Measurements from ENCODE around the gene NR2F1. TPM values are rescaled to one million over a fixed set of nuclear protein-coding genes. Genes with fewer than 3 reads are reported as not detected.

The NR2F1 gene
- total RNA-seq, 1 donor from 2014 or later, result 0.47 TPM

GRCh38 chr5:93584596-93585040, 1.6 kb downstream of the NR2F1 start:
- no peak for TF ChIP-seq CTCF (IDR thresholded peaks at IDR 0.05; ENCODE audit: borderline replicate concordance)
- H3K36me3 ChIP-seq, result no peaks in the 10 kb centered on the region
- H3K4me3 ChIP-seq, result peak overlapping the region; percentile 65
- H3K4me1 ChIP-seq, result peaks cover 42% of the 10 kb centered on the region
- intact Hi-C loops (cut with micrococcal nuclease), result no loop called here
- no peaks in the 10 kb centered on the region for H3K9me3 ChIP-seq (replicated peaks)
- H3K27me3 ChIP-seq (ENCODE audit: low read depth), result peaks cover 87% of the 10 kb centered on the region
- no peak overlapping the region for H3K27ac ChIP-seq (replicated peaks)
- DNase-seq, result no peak

DNA sequence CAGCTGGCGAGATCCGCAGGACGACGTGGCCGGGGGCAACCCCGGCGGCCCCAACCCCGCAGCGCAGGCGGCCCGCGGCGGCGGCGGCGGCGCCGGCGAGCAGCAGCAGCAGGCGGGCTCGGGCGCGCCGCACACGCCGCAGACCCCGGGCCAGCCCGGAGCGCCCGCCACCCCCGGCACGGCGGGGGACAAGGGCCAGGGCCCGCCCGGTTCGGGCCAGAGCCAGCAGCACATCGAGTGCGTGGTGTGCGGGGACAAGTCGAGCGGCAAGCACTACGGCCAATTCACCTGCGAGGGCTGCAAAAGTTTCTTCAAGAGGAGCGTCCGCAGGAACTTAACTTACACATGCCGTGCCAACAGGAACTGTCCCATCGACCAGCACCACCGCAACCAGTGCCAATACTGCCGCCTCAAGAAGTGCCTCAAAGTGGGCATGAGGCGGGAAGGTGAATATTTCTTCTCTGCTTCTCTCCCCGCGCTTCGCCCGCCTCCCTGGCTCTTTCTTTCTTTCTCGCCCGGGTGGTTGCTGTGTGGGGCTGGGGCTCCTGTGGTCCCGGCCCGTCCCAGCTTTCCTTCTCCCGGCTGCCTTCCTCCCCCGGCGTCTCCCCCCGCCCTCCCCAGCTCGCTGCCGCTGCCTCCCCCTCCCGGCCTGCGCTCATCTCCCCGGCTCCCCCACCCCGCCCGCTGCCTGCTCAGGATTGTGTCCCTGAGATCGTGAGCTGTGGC, 2.2 kb downstream of the NR2F1 start:
- H3K27ac ChIP-seq (replicated peaks), result no peak overlapping the region
- no peak for DNase-seq
- H3K4me3 ChIP-seq, result peak overlapping the region; percentile 65
- peaks cover 87% of the 10 kb centered on the region for H3K27me3 ChIP-seq (ENCODE audit: low read depth)
- TF ChIP-seq CTCF (IDR thresholded peaks at IDR 0.05; ENCODE audit: borderline replicate concordance), result no peak
- intact Hi-C loops (cut with micrococcal nuclease), result no loop called here
- H3K36me3 ChIP-seq, result no peaks in the 10 kb centered on the region
- H3K9me3 ChIP-seq (replicated peaks), result no peaks in the 10 kb centered on the region
- peaks cover 36% of the 10 kb centered on the region for H3K4me1 ChIP-seq

DNA sequence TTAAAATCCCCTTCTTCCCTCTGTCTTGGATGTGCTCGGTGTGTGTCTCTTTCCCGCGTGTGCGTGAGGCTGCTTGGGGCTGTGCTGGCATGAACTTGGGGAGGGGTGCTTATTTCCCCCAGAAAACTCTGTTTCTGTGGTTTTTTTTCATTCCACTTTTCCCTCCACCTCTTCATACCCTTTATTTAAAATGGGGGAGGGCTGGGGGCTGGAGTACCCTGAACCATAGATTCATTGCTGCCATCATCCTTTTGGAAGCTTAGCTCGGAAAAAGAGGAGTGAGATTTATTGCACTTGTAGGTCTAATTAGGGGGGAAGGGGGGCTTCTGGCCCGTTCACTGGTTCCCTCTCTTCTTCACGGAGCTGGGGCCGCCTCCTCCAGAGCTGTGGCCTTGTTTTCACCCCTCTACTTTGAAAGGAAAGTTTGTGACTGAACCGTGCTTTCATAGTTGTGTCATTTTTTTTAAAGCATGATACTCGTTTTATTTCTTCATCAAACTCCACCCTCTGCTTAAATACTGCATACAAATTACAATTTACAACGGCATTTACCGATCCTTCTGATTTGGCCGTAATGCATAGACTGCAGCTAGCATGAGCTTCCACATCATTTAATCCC, 2.9 kb downstream of the NR2F1 start:
- Histone ChIP-seq H3K4me3 (peak overlapping the region; percentile 65), H3K27ac (replicated peaks) (no peak overlapping the region), H3K36me3 (no peaks in the 10 kb centered on the region), H3K27me3 (ENCODE audit: low read depth) (peaks cover 87% of the 10 kb centered on the region), H3K4me1 (peaks cover 30% of the 10 kb centered on the region), H3K9me3 (replicated peaks) (no peaks in the 10 kb centered on the region)
- DNase-seq, result no peak
- intact Hi-C loops (cut with micrococcal nuclease), result no loop called here
- no peak for TF ChIP-seq CTCF (IDR thresholded peaks at IDR 0.05; ENCODE audit: borderline replicate concordance)

- DNase-seq, result no peak
- intact Hi-C loops (cut with micrococcal nuclease), result no loop called here
Measured at GRCh38 chr5:93586736-93587596, 3.9 kb downstream of the NR2F1 start.

More at GRCh38 chr5:93586736-93587596, 3.9 kb downstream of the NR2F1 start:
- H3K27me3 ChIP-seq (ENCODE audit: low read depth), result peaks cover 90% of the 10 kb centered on the region
- peaks cover 25% of the 10 kb centered on the region for H3K4me1 ChIP-seq
- H3K27ac ChIP-seq (replicated peaks), result no peak overlapping the region
- no peak overlapping the region for H3K4me3 ChIP-seq
- TF ChIP-seq CTCF (IDR thresholded peaks at IDR 0.05; ENCODE audit: borderline replicate concordance), result no peak
- no peaks in the 10 kb centered on the region for H3K9me3 ChIP-seq (replicated peaks)
- H3K36me3 ChIP-seq, result no peaks in the 10 kb centered on the region
